Panc1 (cell line): Measurements from ENCODE around the gene KCNRG. TPM values are rescaled to one million over a fixed set of nuclear protein-coding genes. Genes with fewer than 3 reads are reported as not detected.

Source experiments
- ATAC-seq: fragments of 200-7000 bp; cut with Tn5 transposase; 2 replicates; pipeline ENCODE4 v1.9.1; 2020; ENCODE audit warnings: mild to moderate bottlenecking, moderate library complexity
- BruUV-seq: library from RNA; stranded (reverse); fragments of 400-500 nt; replicated peaks from 2 replicates; lab custom pipeline; 2021; lab: Mats Ljungman, UMichigan
- CTCF ChIA-PET: fragments of 300-600 bp; sonication (Branson Sonifier 250); formaldehyde crosslinking; loops from one replicate; lab custom pipeline; 2022; ENCODE audit warnings: antibody characterized with exemption; lab: Charles Lee
- POLR2A ChIA-PET: fragments of 300-600 bp; sonication (Branson Sonifier 250); formaldehyde crosslinking; loops from one replicate; lab custom pipeline; 2022; ENCODE audit warnings: antibody characterized with exemption; lab: Charles Lee
- DNase-seq: peaks from one replicate; pipeline ENCODE4 v3.0.0-alpha.2; 2010; ENCODE audit warnings: low read depth, low spot score
- H3K27ac ChIP-seq: 2 replicates; pipeline ENCODE4 v1.5.1; 2011; ENCODE audit warnings: mild to moderate bottlenecking, low read length, inconsistent platforms
- H3K27me3 ChIP-seq: fragments of 200-500 bp; sonication (Bioruptor generic); 2 replicates; pipeline ENCODE4 v1.6.0; 2014; ENCODE audit warnings: low read length, inconsistent platforms; ENCODE audit not compliant: control insufficient read depth, insufficient read depth
- H3K36me3 ChIP-seq: fragments of 200-500 bp; sonication (Bioruptor generic); 2 replicates; pipeline ENCODE4 v1.5.1; 2014; ENCODE audit warnings: inconsistent platforms, mild to moderate bottlenecking, low read length, moderate library complexity; ENCODE audit not compliant: control insufficient read depth, insufficient read depth
- H3K4me1 ChIP-seq: 2 replicates; pipeline ENCODE4 v1.5.1; 2011; ENCODE audit warnings: inconsistent platforms, mild to moderate bottlenecking, low read length, moderate library complexity; ENCODE audit not compliant: control insufficient read depth, insufficient read depth
- H3K4me3 ChIP-seq, 2 experiments: 2 replicates each; pipeline ENCODE4 v1.5.1; 2011 to 2012; ENCODE audit warnings: low read depth in 2 of 2, low read length in 2 of 2, mild to moderate bottlenecking in 2 of 2, inconsistent platforms in 1 of 2, moderate library complexity in 1 of 2
- H3K9me3 ChIP-seq: fragments of 200-500 bp; sonication (Bioruptor generic); 2 replicates; pipeline ENCODE4 v1.5.1; 2014; ENCODE audit warnings: low read depth, mild to moderate bottlenecking, inconsistent platforms, low read length, moderate library complexity; ENCODE audit not compliant: control insufficient read depth, insufficient read depth
- CTCF ChIP-seq: fragments of 450-650 bp; IDR thresholded peaks from 2 replicates; pipeline ENCODE4 v1.5.1; 2017; ENCODE audit warnings: mild to moderate bottlenecking
- REST ChIP-seq, 2 experiments: IDR thresholded peaks; 2 replicates each; pipeline ENCODE4 v1.6.1; 2011 to 2012; ENCODE audit warnings: low read depth in 2 of 2, control low read depth in 1 of 2, low read length in 1 of 2, mild to moderate bottlenecking in 1 of 2, moderate library complexity in 1 of 2; ENCODE audit not compliant: insufficient read depth in 1 of 2
- SIN3A ChIP-seq: IDR thresholded peaks from 2 replicates; pipeline ENCODE4 v1.6.1; 2012; ENCODE audit warnings: low read depth, mild to moderate bottlenecking, low read length, moderate library complexity, borderline replicate concordance; ENCODE audit not compliant: insufficient read depth
- TCF7L2 ChIP-seq: IDR thresholded peaks from 2 replicates; pipeline ENCODE4 v1.6.1; 2011; ENCODE audit warnings: mild to moderate bottlenecking, low read depth, low read length, inconsistent platforms
- in situ Hi-C: cut with HindIII; loops from 2 replicates; pipeline ENCODE4 v1.10.0; 2016; ENCODE audit warnings: low sequenced_read_pairs, low pct_unique_long_range_greater_than_20kb
- intact Hi-C: fragments of 100-400 bp; cut with micrococcal nuclease; formaldehyde crosslinking; loops from one replicate; pipeline ENCODE4 v1.10.0; 2022; ENCODE audit not compliant: unreplicated experiment
- total RNA-seq: library from RNA; stranded (reverse); gene quantifications from one replicate; pipeline ENCODE4 v1.2.1, GENCODE V29; 2021; ENCODE audit not compliant: unreplicated experiment

The KCNRG gene
- total RNA-seq, 1 experiment from 2014 or later: 0.31 TPM

GRCh38 chr13:49972709-49973108 is 42.5 kb upstream of the KCNRG start:
- ATAC-seq: no peak
- no peak overlapping the region for H3K4me3 ChIP-seq
- no peak for TF ChIP-seq SIN3A
- TF ChIP-seq REST (IDR thresholded peaks at IDR 0.05; ENCODE audit: insufficient read depth in 1 of 2, low read depth in 2 of 2, low read length in 1 of 2): no peak
- H3K36me3 ChIP-seq: no peaks in the 10 kb centered on the region
- H3K27ac ChIP-seq: no peak overlapping the region
- H3K27me3 ChIP-seq: no peaks in the 10 kb centered on the region
- intact Hi-C loops (no loop called here), in situ Hi-C loops (no loop called here)
- no peaks in the 10 kb centered on the region for H3K9me3 ChIP-seq
- DNase-seq: no peak
- no peaks in the 10 kb centered on the region for H3K4me1 ChIP-seq
- ChIA-PET POLR2A (no interaction called here), CTCF (no interaction called here)
- BruUV-seq: no TSS peak

GRCh38 chr13:49975826-49976225 is 39.4 kb upstream of the KCNRG start:
- POLR2A ChIA-PET: no interaction called here
- H3K9me3 ChIP-seq: no peaks in the 10 kb centered on the region
- CTCF ChIA-PET: interaction anchor here (0.6 kb wide), 1 partner anchor 830 kb away, joined by 3 read pairs; no protein-coding TSS in a partner anchor
- no peak for TF ChIP-seq REST (IDR thresholded peaks at IDR 0.05; ENCODE audit: insufficient read depth in 1 of 2, low read depth in 2 of 2, low read length in 1 of 2)
- no peak for TF ChIP-seq CTCF
- TF ChIP-seq TCF7L2: no peak
- no peak for TF ChIP-seq SIN3A
- H3K27me3 ChIP-seq: no peaks in the 10 kb centered on the region
- in situ Hi-C loops: no loop called here
- H3K4me1 ChIP-seq: no peaks in the 10 kb centered on the region
- BruUV-seq: no TSS peak
- intact Hi-C loops: loop anchor here (5.0 kb wide), 1 partner anchor 826 kb away; no protein-coding TSS in a partner anchor
- no peak overlapping the region for H3K4me3 ChIP-seq
- DNase-seq (no peak), ATAC-seq (no peak)
- H3K36me3 ChIP-seq: no peaks in the 10 kb centered on the region
- H3K27ac ChIP-seq: no peak overlapping the region
